A172 (cell line): ENCODE measurements around the gene SEMA4G. TPM values are rescaled to one million over a fixed set of nuclear protein-coding genes. Genes with fewer than 3 reads are reported as not detected.

Experiments
- total RNA-seq: library from RNA; depleted of rRNA; stranded (reverse); fragments of >200 nt; shearing (Covaris generic); gene quantifications from 2 replicates; pipeline ENCODE4 v1.2.3, GENCODE V29; 2014; rRNA removed

The SEMA4G gene
- total RNA-seq, 1 experiment from 2014 or later: not detected

Other genes with a start within 250 kb of the SEMA4G start
- 0.07 TPM in 1 of 2 replicates, not detected in the other for gene PAX2, start 223.9 kb upstream of the SEMA4G start, total RNA-seq
- gene SLF2, start 56.5 kb upstream of the SEMA4G start, total RNA-seq: 42.4 and 50.0 TPM in 2 replicates
- gene MRPL43, start 18.0 kb downstream of the SEMA4G start, total RNA-seq: 92.5 and 118 TPM in 2 replicates
- 6.4 and 25.1 TPM in 2 replicates for gene TWNK, start 18.0 kb downstream of the SEMA4G start, total RNA-seq
- gene LZTS2, start 30.3 kb downstream of the SEMA4G start, total RNA-seq: 66.5 and 76.9 TPM in 2 replicates
- 2.2 and 5.0 TPM in 2 replicates for gene PDZD7, start 61.6 kb downstream of the SEMA4G start, total RNA-seq
- 78.0 and 80.5 TPM in 2 replicates for gene SFXN3, start 61.7 kb downstream of the SEMA4G start, total RNA-seq
- 19.3 and 25.0 TPM in 2 replicates for gene KAZALD1, start 92.5 kb downstream of the SEMA4G start, total RNA-seq
- gene TLX1, start 161.8 kb downstream of the SEMA4G start, total RNA-seq: not detected in 2 replicates